ENCODE results near the gene CUTA.

Gene CUTA

DNA sequence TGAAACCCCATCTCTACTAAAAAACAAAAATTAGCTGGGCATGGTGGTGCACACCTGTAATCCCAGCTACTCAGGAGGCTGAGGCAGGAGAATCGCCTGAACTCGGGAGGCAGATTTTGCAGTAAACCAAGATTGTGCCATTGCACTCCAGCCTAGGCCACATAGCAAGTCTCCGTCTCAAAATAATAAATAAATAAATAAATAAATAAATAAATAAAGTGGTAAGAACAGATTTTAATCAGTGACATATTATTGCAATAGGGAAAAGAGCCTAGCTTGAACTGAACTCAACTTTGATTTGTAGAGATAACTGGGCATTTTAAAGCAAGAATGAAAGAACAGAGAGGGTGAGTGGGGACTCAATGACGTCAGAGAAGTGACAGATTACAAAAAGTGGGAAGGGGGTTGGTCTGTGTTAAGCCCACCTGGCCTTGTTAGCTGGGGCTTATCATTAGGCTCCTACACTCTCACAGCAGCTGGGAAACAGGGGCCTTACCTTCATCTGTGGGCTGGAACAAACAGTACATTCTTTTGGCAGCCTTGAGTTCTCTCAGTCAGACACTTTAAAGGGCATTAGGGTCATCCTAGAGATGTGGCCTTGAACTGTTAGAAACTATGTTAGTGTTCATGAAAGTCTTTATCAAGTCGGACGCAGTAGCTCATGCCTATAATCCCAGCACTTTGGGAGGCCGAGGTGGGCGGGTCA is 50.7 kb downstream of the CUTA start:
- no peak overlapping the region for H3K4me3 ChIP-seq
- H3K27me3 ChIP-seq, result peaks cover 0 to 7% of the 10 kb centered on the region in 2 donors
- no peak for DNase-seq
- no peak overlapping the region for H3K27ac ChIP-seq
- TF ChIP-seq, protein P1, sequence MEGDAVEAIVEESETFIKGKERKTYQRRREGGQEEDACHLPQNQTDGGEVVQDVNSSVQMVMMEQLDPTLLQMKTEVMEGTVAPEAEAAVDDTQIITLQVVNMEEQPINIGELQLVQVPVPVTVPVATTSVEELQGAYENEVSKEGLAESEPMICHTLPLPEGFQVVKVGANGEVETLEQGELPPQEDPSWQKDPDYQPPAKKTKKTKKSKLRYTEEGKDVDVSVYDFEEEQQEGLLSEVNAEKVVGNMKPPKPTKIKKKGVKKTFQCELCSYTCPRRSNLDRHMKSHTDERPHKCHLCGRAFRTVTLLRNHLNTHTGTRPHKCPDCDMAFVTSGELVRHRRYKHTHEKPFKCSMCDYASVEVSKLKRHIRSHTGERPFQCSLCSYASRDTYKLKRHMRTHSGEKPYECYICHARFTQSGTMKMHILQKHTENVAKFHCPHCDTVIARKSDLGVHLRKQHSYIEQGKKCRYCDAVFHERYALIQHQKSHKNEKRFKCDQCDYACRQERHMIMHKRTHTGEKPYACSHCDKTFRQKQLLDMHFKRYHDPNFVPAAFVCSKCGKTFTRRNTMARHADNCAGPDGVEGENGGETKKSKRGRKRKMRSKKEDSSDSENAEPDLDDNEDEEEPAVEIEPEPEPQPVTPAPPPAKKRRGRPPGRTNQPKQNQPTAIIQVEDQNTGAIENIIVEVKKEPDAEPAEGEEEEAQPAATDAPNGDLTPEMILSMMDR (IDR thresholded peaks at IDR 0.05), result no peak
- no peaks in the 10 kb centered on the region for H3K36me3 ChIP-seq
- no peaks in the 10 kb centered on the region for H3K9me3 ChIP-seq
- intact Hi-C loops (cut with DNase I; ENCODE audit: low total_unique reads), result no loop called here
- H3K4me1 ChIP-seq, result no peaks in the 10 kb centered on the region

Measured in tibial artery (tissue), 4 donors.